Sigmoid colon (tissue), 4 donors: ENCODE data around the gene TLR8.
"Not testable (repeated sequence)": the region's sequence is repeated elsewhere in the genome, so short reads cannot be mapped to it uniquely, and the experiment has no call there.

Experiments used
- CTCF ChIP-seq, 4 experiments: fragments of 450-650 bp in 3 of 4; fragments of 200-600 bp in 1 of 4; IDR thresholded peaks; one replicate each; pipeline ENCODE4 v1.5.1; 2016 to 2019; ENCODE audit warnings: antibody characterized with exemption in 4 of 4, mild to moderate bottlenecking in 3 of 4, moderate library complexity in 2 of 4
- EP300 ChIP-seq, 4 donors: sonication (generic); formaldehyde crosslinking; IDR thresholded peaks; one replicate each; pipeline ENCODE4 v1.6.1; 2017; ENCODE audit warnings: antibody characterized with exemption in 4 of 4
- POLR2A ChIP-seq, 2 donors: fragments of 450-650 bp; IDR thresholded peaks; one replicate each; pipeline ENCODE4 v1.6.1; 2016; ENCODE audit warnings: antibody characterized with exemption in 2 of 2, mild to moderate bottlenecking in 2 of 2, moderate library complexity in 2 of 2
- POLR2AphosphoS5 ChIP-seq, 4 donors: sonication (generic); formaldehyde crosslinking; IDR thresholded peaks; one replicate each; pipeline ENCODE4 v1.6.1; 2017; ENCODE audit warnings: antibody characterized with exemption in 4 of 4

- not testable (repeated sequence) for TF ChIP-seq CTCF, EP300, POLR2AphosphoS5, POLR2A (IDR thresholded peaks at IDR 0.05)
Measured at GRCh38 chrX:12963210-12963850, 56.9 kb downstream of the TLR8 start.
